ENCODE data around the gene PATJ.
A peak's percentile ranks its signal among the peaks of the same experiment; 100 is the strongest.
"Not testable (repeated sequence)": the region's sequence is repeated elsewhere in the genome, so short reads cannot be mapped to it uniquely, and the experiment has no call there.

Gene PATJ

DNA sequence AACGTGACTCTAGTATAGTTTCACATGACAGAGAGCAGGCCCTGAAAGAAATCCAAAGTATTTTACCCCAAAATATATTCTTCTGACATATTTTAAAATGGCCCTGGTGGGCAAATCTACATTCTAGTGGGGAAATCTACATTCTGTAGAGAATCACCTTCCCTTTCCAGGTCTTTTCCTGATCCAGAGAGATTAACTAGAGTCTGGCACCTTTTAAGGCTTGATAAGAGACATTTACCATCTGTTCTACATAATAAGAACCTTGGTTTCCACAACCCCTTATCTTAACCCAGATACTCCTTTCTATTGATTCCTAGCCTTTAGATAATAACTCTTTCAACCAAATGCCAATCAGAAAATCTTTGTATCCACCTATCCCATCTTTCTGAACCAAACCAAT is 435.3 kb downstream of the PATJ start:
- H3K36me3 Mint-ChIP-seq (ENCODE audit: insufficient read depth), result no peaks in the 10 kb centered on the region
- H3K27ac Mint-ChIP-seq, result no peak overlapping the region
- DNase-seq, result no peak
- no peaks in the 10 kb centered on the region for H3K4me1 Mint-ChIP-seq (ENCODE audit: low read depth in 2 of 2)
- ATAC-seq (replicated peaks), result no peak
- no peaks in the 10 kb centered on the region for H3K9me3 Mint-ChIP-seq
- no peak overlapping the region for H3K4me3 Mint-ChIP-seq
- H3K27me3 Mint-ChIP-seq, result peaks cover 9 to 28% of the 10 kb centered on the region in 2 donors

DNA sequence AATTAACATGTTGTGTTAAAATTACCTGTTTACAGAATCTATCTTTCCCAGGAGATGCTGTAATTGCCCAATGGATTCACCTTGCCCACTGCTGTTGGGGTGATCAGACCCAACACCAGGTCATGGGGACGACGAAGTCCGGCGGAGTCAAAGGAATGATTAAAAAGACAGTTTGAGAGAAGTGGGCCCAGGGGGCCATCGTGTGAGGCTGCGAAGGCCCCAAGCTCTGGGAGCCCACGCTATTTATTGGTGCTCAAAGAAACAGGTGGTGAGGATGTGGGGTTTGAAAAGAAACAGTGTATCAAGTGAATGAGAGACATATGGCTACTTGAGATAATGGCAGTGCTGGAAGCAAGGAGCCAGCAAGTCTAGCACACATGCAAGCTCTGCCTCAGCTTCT is 436.1 kb downstream of the PATJ start:
- no peak overlapping the region for H3K4me3 Mint-ChIP-seq
- no peaks in the 10 kb centered on the region for H3K36me3 Mint-ChIP-seq (ENCODE audit: insufficient read depth)

DNA sequence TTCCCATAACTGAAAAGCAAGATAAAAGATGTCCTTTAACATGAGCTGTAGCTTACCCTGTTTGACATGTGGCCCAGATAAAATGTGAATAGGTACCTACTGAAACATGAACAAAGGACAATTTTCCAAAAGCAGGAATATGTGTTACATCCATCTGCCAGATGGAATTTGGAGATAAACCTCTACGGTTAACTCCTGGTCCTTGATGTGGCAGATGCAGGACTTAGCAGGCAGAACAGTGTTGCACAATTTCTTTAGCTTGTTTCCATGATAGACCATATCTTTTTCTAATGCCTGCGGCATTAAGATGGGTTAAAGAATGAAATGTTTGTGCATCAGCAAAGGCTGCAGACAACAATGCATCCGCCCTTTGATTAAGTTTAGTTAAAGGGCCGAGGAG is 437.8 kb downstream of the PATJ start:
- not testable (repeated sequence) for H3K27ac Mint-ChIP-seq; H3K9me3 Mint-ChIP-seq; DNase-seq; H3K4me1 Mint-ChIP-seq (ENCODE audit: low read depth in 2 of 2); ATAC-seq (replicated peaks); H3K4me3 Mint-ChIP-seq; H3K36me3 Mint-ChIP-seq (ENCODE audit: insufficient read depth)
- peaks cover 9 to 14% of the 10 kb centered on the region in 2 donors for H3K27me3 Mint-ChIP-seq

More for the DNA sequence above, 436.1 kb downstream of the PATJ start:
- no peak overlapping the region for H3K27ac Mint-ChIP-seq
- DNase-seq (no peak), ATAC-seq (replicated peaks) (no peak)
- peaks cover 9 to 27% of the 10 kb centered on the region in 2 donors for H3K27me3 Mint-ChIP-seq
- H3K9me3 Mint-ChIP-seq, result no peaks in the 10 kb centered on the region
- no peaks in the 10 kb centered on the region for H3K4me1 Mint-ChIP-seq (ENCODE audit: low read depth in 2 of 2)

DNA sequence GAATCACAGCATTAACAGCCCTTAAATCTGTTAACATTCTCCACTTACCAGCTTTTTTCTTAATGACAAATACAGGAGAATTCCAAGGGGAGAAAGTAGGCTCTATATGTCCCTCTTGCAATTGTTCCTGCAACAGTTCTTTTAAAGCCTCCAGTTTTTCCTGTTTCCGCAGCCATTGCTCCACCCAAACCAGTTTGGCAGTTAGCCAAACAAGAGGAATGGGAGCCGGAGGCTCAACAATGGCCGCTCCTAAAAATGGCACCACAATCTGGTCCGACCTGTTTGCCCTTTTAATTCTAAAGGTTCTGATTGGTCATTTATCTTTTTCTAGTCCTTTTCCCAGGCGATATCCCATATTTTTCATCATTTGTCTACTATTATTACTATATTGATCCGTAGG is 438.4 kb downstream of the PATJ start:
- no peaks in the 10 kb centered on the region for H3K9me3 Mint-ChIP-seq
- no peak overlapping the region for H3K4me3 Mint-ChIP-seq
- ATAC-seq (replicated peaks) (no peak), DNase-seq (no peak)
- no peaks in the 10 kb centered on the region for H3K36me3 Mint-ChIP-seq (ENCODE audit: insufficient read depth)
- H3K4me1 Mint-ChIP-seq (ENCODE audit: low read depth in 2 of 2), result no peaks in the 10 kb centered on the region
- H3K27me3 Mint-ChIP-seq, result peaks cover 9 to 14% of the 10 kb centered on the region in 2 donors
- no peak overlapping the region for H3K27ac Mint-ChIP-seq

DNA sequence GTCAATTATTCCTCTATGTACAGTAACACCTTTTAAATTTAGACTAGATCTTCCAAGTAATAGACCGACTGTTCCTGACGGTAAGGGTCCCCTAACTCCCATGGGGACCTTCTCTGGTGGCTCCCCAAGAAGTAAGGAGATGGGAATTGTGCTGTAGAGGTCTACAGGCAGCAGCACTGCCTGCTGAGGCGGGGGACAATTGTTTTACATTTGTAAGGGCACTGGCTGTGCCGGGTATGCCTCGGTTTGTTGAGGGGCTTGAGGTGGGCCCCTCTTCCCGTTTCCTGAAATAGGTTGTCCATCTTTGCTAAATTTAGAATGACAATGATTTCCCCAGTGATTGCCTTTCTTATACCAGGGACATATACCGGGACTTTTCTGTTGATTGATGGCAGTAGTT is 439.3 kb downstream of the PATJ start:
- Mint-ChIP-seq H3K27ac (peak overlapping the region in 1 of 2 donors; percentile 27), H3K36me3 (ENCODE audit: insufficient read depth) (peaks cover 3% of the 10 kb centered on the region), H3K9me3 (no peaks in the 10 kb centered on the region), H3K27me3 (peaks cover 9 to 14% of the 10 kb centered on the region in 2 donors), H3K4me1 (ENCODE audit: low read depth in 2 of 2) (no peaks in the 10 kb centered on the region), H3K4me3 (no peak overlapping the region)
- DNase-seq (no peak), ATAC-seq (replicated peaks) (no peak)

DNA sequence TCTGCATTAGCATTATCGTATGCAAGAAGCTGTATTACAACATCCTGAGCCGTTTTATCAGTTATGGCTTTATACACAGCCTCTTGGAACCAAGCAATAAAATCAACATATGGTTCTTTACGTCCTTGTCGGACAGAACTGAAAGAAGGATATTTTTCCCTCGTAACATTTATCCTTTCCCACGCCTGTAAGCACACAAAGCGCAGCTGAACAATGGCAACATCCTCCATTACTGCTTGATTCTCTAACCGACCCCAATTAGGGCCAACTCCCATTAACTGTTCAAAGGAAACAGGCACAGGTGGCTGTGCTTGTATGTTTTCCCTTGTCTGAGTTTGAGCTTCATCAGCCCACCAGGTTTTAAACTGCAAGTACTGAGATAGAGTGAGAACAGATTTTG is 439.9 kb downstream of the PATJ start:
- H3K4me1 Mint-ChIP-seq (ENCODE audit: low read depth in 2 of 2); H3K9me3 Mint-ChIP-seq; H3K27ac Mint-ChIP-seq; H3K36me3 Mint-ChIP-seq (ENCODE audit: insufficient read depth); H3K4me3 Mint-ChIP-seq; ATAC-seq (replicated peaks); DNase-seq: not testable (repeated sequence)
- H3K27me3 Mint-ChIP-seq, result peaks cover 9 to 14% of the 10 kb centered on the region in 2 donors

DNA sequence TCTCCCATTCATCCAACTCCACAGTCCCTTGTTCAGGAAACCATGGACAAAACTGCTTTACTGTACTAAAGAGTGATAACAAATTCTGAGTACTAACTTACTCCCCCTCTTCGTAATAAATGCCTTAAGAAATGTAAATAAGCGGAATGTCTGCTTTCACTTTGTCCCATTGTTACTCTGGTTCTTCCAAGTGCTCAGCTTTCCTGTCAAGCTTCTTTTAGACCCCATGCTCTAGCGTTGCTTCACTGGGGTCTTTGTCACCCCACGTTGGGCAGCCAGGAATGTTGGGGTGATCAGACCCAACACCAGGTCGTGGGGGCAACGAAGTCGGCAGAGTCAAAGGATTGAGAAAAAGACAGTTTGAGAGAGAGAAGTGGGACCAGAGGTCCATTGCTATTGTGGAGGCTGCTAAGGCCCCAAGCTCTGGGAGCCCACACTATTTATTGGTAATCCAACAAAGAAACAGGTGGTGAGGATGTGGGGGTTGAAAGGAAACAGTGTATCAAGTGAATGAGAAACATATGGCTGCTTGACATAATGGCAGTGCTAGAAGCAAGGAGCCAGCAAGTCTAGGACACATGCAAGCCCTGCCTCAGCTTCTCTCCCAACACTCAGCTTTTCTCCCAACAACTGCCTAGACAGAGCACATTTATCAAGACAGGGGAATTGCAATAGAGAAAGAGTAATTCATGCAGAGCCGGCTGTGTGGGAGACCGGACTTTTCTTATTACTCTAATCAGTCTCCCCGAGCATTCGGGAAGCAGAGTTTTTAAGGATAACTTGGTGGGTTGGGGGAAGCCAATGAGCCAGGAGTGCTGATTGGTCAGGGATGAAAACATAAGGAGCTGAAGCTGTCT is 441.1 kb downstream of the PATJ start:
- peaks cover 9 to 20% of the 10 kb centered on the region in 2 donors for H3K27me3 Mint-ChIP-seq
- not testable (repeated sequence) for DNase-seq; ATAC-seq (replicated peaks); H3K9me3 Mint-ChIP-seq; H3K4me1 Mint-ChIP-seq (ENCODE audit: low read depth in 2 of 2); H3K36me3 Mint-ChIP-seq (ENCODE audit: insufficient read depth); H3K4me3 Mint-ChIP-seq; H3K27ac Mint-ChIP-seq

DNA sequence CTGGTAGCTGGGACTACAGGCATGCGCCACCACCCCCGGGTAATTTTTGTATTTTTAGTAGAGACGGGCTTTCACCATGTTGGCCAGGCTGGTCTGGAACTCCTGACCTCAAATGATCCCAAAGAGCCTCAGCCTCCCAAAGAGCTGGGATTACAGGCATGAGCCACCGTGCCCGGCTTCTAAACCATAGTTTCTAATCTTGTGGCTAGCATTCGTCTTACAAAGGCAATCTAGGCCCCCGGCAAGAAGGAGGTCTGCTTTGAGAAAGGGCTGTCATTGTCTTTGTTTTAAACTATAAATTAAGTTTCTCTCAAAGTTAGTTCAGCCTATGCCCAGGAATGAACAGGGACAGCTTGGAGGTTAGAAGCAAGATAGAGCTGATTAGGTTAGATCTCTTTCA is 442.1 kb downstream of the PATJ start:
- Mint-ChIP-seq H3K36me3 (ENCODE audit: insufficient read depth) (peaks cover 3% of the 10 kb centered on the region), H3K9me3 (no peaks in the 10 kb centered on the region), H3K4me3 (no peak overlapping the region), H3K27ac (no peak overlapping the region), H3K27me3 (peaks cover 9 to 24% of the 10 kb centered on the region in 2 donors), H3K4me1 (ENCODE audit: low read depth in 2 of 2) (no peaks in the 10 kb centered on the region)
- ATAC-seq (replicated peaks), result no peak
- no peak for DNase-seq

DNA sequence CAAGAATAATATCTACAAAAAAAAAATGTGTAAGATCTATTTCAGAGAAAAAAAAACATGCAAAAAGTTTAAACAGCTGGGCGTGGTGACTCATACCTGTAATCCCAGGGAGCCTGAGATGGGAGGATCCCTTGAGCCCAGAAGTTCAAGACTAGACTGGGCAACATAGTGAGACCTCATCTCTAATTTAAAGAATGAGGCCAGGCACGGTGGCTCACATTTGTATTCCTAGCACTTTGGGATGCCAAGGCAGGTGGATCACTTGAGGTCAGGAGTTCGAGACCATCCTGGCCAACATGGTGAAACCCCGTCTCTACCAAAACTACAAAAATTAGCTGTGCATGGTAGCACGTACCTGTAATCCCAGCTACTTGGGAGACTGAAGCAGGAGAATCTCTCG is 443.0 kb downstream of the PATJ start:
- DNase-seq; ATAC-seq (replicated peaks); H3K9me3 Mint-ChIP-seq: not testable (repeated sequence)

DNA sequence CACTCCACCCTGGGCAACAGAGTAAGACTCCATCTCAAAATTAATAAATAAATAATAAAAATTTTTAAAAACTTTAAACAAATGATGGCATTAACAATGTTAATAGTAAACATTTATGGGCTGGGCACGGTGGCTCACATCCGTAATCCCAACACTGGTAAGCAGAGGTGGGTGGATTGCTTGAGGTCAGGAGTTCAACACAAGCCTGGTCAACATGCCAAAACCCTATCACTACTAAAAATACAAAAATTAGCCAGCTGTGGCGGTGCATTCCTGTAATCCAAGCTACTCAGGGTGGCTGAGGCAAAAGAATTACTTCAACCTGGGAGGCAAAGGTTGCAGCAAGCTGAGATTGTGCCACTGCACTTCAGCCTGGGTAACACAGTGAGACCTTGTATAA is 443.4 kb downstream of the PATJ start:
- H3K4me3 Mint-ChIP-seq, result no peak overlapping the region
- H3K27ac Mint-ChIP-seq, result no peak overlapping the region
- no peak for DNase-seq
- no peak for ATAC-seq (replicated peaks)
- no peaks in the 10 kb centered on the region for H3K4me1 Mint-ChIP-seq (ENCODE audit: low read depth in 2 of 2)
- H3K27me3 Mint-ChIP-seq, result peaks cover 9 to 24% of the 10 kb centered on the region in 2 donors
- no peaks in the 10 kb centered on the region for H3K9me3 Mint-ChIP-seq
- H3K36me3 Mint-ChIP-seq (ENCODE audit: insufficient read depth), result peaks cover 3% of the 10 kb centered on the region

More for the DNA sequence above, 443.0 kb downstream of the PATJ start:
- not testable (repeated sequence) for H3K4me3 Mint-ChIP-seq; H3K27ac Mint-ChIP-seq; H3K36me3 Mint-ChIP-seq (ENCODE audit: insufficient read depth); H3K4me1 Mint-ChIP-seq (ENCODE audit: low read depth in 2 of 2)
- H3K27me3 Mint-ChIP-seq, result peaks cover 9 to 24% of the 10 kb centered on the region in 2 donors

DNA sequence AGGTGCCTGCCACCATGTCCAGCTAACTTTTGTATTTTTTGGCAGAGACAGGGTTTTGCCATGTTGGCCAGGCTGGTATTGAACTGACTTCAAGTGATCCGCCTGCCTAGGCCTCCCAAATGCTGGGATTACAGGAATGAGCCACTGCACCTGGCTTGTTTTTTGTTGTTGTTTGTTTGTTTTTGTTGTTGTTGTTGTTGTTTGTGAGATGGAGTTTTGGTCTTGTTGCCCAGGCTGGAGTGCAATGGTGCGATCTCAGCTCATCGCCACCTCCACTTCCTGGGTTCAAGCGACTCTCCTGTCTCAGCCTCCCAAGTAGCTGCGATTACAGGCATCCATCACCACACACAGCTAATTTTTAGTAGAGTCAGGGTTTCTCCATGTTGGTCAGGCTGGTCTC is 445.3 kb downstream of the PATJ start:
- no peak overlapping the region for H3K4me3 Mint-ChIP-seq
- no peaks in the 10 kb centered on the region for H3K4me1 Mint-ChIP-seq (ENCODE audit: low read depth in 2 of 2)
- no peak overlapping the region for H3K27ac Mint-ChIP-seq

DNA sequence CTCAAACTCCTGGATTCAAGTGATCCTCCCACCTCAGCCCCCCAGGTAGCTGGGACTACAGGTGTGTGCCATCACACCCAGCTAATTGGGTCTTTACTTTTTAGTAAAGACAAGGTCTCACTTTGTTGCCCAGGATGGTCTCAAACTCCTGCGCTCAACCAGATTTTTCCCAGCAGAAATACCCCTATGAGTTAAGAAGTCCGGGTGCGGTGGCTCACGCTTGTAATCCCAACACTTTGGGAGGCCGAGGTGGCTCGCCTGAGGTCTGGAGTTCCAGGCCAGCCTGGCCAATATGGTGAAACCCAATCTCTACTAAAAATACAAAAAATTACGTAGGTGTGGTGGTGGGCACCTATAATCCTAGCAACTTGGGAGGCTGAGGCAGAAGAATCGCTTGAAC is 445.8 kb downstream of the PATJ start:
- H3K36me3 Mint-ChIP-seq (ENCODE audit: insufficient read depth), result peaks cover 3% of the 10 kb centered on the region
- H3K4me1 Mint-ChIP-seq (ENCODE audit: low read depth in 2 of 2), result no peaks in the 10 kb centered on the region
- H3K4me3 Mint-ChIP-seq, result no peak overlapping the region
- DNase-seq (no peak), ATAC-seq (replicated peaks) (no peak)
- H3K27ac Mint-ChIP-seq, result no peak overlapping the region
- H3K9me3 Mint-ChIP-seq, result no peaks in the 10 kb centered on the region
- H3K27me3 Mint-ChIP-seq, result peaks cover 12 to 26% of the 10 kb centered on the region in 2 donors

More for the DNA sequence above, 445.3 kb downstream of the PATJ start:
- DNase-seq (no peak), ATAC-seq (replicated peaks) (no peak)
- no peaks in the 10 kb centered on the region for H3K9me3 Mint-ChIP-seq
- peaks cover 3% of the 10 kb centered on the region for H3K36me3 Mint-ChIP-seq (ENCODE audit: insufficient read depth)
- peaks cover 8 to 20% of the 10 kb centered on the region in 2 donors for H3K27me3 Mint-ChIP-seq

DNA sequence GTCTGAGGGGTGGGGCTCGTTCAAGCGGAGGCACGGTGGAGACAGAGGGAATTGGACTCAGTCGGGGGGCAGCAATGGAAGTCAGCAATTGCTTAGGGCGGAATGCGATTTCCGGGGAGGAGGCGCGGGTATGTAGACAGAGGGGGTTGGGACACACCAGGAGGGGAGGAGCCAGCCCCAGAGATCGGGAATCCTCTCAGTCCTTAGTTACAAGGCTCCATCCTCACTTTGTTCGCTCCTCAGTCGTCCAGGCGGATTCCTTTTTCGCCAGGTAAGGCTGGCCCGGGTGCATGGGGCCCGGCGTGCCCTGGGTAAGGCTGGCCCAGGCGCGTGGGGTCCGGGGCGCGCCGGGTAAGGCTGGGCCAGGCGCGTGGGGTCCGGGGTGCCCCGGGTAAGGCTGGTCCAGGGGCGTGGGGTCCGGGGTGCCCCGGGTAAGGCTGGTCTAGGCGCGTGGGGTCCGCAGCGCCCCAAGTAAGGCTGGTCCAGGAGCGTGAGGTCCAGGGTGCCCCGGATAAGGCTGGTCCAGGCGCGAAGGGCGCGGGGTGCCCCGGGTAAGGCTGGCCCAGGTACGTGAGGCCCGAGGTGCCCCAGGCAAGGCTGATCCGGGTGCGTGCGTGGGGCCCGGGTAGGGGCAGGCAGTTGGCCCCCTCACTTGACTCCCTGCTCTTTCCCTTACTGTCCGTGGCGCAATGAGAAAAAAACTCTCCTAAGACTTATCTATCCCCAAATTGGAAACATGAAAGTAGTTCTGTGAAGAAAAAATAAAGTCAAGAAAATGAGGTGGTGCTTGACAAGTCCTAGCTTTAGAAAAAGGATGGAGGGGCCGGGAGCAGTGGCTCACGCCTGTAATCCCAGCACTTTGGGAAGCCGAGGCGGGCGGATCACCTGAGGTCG is 452.6 kb downstream of the PATJ start, which contains the start of gene L1TD1:
TSS of gene L1TD1 (plus strand) at position 199 of the 894 bp plus-strand sequence. CDS start 11,780 bp downstream, outside the sequence.
- no peaks in the 10 kb centered on the region for H3K9me3 Mint-ChIP-seq

More for the DNA sequence above, 452.6 kb downstream of the PATJ start, which contains the start of gene L1TD1:
- DNase-seq, result no peak
- ATAC-seq (replicated peaks), result no peak
- peaks cover 36 to 54% of the 10 kb centered on the region in 2 donors for H3K27me3 Mint-ChIP-seq
- H3K4me3 Mint-ChIP-seq, result no peak within 1 kb of the TSS
- H3K27ac Mint-ChIP-seq, result no peak within 1 kb of the TSS
- H3K4me1 Mint-ChIP-seq (ENCODE audit: low read depth in 2 of 2), result peaks cover 1 to 7% of the 10 kb centered on the region in 2 donors
- H3K36me3 Mint-ChIP-seq (ENCODE audit: insufficient read depth), result no peaks in the 10 kb centered on the region
